DND-41 (cell line): Measurements from ENCODE around the gene SMARCC2.

Experiments used
- ATAC-seq: fragments of 200-7000 bp; cut with Tn5 transposase; 3 replicates; pipeline ENCODE4 v1.9.1; 2021; ENCODE audit warnings: low read depth; ENCODE audit not compliant: insufficient read depth
- DNase-seq: peaks from one replicate; pipeline ENCODE4 v3.0.0-alpha.2; 2020
- H2AFZ ChIP-seq: 2 replicates; pipeline ENCODE4 v1.6.0; 2012; ENCODE audit warnings: low read depth, low read length
- H3K27ac ChIP-seq: 2 replicates; pipeline ENCODE4 v1.5.1; 2012; ENCODE audit warnings: low read length, inconsistent platforms
- H3K27me3 ChIP-seq: fragments of 200-600 bp; sonication (generic); 2 replicates; pipeline ENCODE4 v1.6.0; 2012; ENCODE audit warnings: low read length, mild to moderate bottlenecking, inconsistent platforms; ENCODE audit not compliant: insufficient read depth, poor library complexity
- H3K36me3 ChIP-seq: 2 replicates; pipeline ENCODE4 v1.5.1; 2012; ENCODE audit warnings: low read length, inconsistent platforms; ENCODE audit not compliant: insufficient read depth
- H3K4me1 ChIP-seq: 2 replicates; pipeline ENCODE4 v1.5.1; 2012; ENCODE audit warnings: mild to moderate bottlenecking, low read length; ENCODE audit not compliant: insufficient read depth
- H3K4me2 ChIP-seq: 2 replicates; pipeline ENCODE4 v1.6.0; 2012; ENCODE audit warnings: mild to moderate bottlenecking, moderate library complexity, low read length, inconsistent platforms; ENCODE audit not compliant: insufficient read depth
- H3K4me3 ChIP-seq, 2 experiments: fragments of 200-600 bp in 1 of 2; shearing (Covaris generic) in 1 of 2; 2 replicates each; pipeline ENCODE4 v1.5.1; 2012 to 2016; ENCODE audit warnings: inconsistent platforms in 2 of 2, low read length in 2 of 2, mild to moderate bottlenecking in 2 of 2, low read depth in 1 of 2, moderate library complexity in 1 of 2
- H3K79me2 ChIP-seq: 2 replicates; pipeline ENCODE4 v1.6.0; 2012; ENCODE audit warnings: low read length, inconsistent platforms; ENCODE audit not compliant: insufficient read depth
- H3K9ac ChIP-seq: 2 replicates; pipeline ENCODE4 v1.6.0; 2012; ENCODE audit warnings: low read depth, mild to moderate bottlenecking, inconsistent platforms, low read length, moderate library complexity
- H3K9me3 ChIP-seq: 2 replicates; pipeline ENCODE4 v1.5.1; 2012; ENCODE audit warnings: low read length, moderate library complexity, mild to moderate bottlenecking, inconsistent platforms; ENCODE audit not compliant: insufficient read depth, severe bottlenecking
- H4K20me1 ChIP-seq: 2 replicates; pipeline ENCODE4 v1.6.0; 2012; ENCODE audit warnings: low read length; ENCODE audit not compliant: insufficient read depth
- CTCF ChIP-seq: IDR thresholded peaks from 2 replicates; pipeline ENCODE4 v1.5.1; 2012; ENCODE audit warnings: borderline replicate concordance, low read length, moderate library complexity, mild to moderate bottlenecking; ENCODE audit not compliant: poor library complexity, severe bottlenecking; ENCODE audit errors: extremely low read depth
- EZH2 ChIP-seq: IDR thresholded peaks from 3 replicates; pipeline ENCODE4 v1.6.1; 2012; ENCODE audit warnings: borderline replicate concordance, low read depth, mild to moderate bottlenecking, moderate library complexity, low read length, inconsistent platforms; ENCODE audit not compliant: severe bottlenecking

SMARCC2 gene

GRCh38 chr12:56159482-56160192 lies 29.6 kb downstream of the SMARCC2 start:
- TF ChIP-seq EZH2 (no peak), CTCF (no peak)
- Histone ChIP-seq H3K4me2 (peak overlapping the region; percentile 78), H3K27me3 (no peaks in the 10 kb centered on the region), H3K9ac (peak overlapping the region; percentile 89), H3K4me3 (peak overlapping the region; percentile 67 to 69; a peak in 3 of 4 replicates), H3K36me3 (peaks cover 67% of the 10 kb centered on the region), H4K20me1 (peaks cover 13% of the 10 kb centered on the region), H3K9me3 (no peaks in the 10 kb centered on the region), H3K27ac (peak overlapping the region; percentile 89), H2AFZ (no peak overlapping the region), H3K79me2 (peaks cover 60% of the 10 kb centered on the region), H3K4me1 (peaks cover 58% of the 10 kb centered on the region)
- ATAC-seq (no peak), DNase-seq (no peak)

GRCh38 chr12:56158926-56159461 lies 30.3 kb downstream of the SMARCC2 start:
- peaks cover 13% of the 10 kb centered on the region for H4K20me1 ChIP-seq
- H3K9me3 ChIP-seq = no peaks in the 10 kb centered on the region
- peak overlapping the region; percentile 67 to 69 for H3K4me3 ChIP-seq
- peaks cover 65% of the 10 kb centered on the region for H3K4me1 ChIP-seq
- H3K36me3 ChIP-seq = peaks cover 66% of the 10 kb centered on the region
- no peaks in the 10 kb centered on the region for H3K27me3 ChIP-seq
- H3K9ac ChIP-seq = peak overlapping the region; percentile 89
- peak overlapping the region; percentile 89 for H3K27ac ChIP-seq
- TF ChIP-seq EZH2 (no peak), CTCF (no peak)
- DNase-seq = peak; percentile 46
- H3K79me2 ChIP-seq = peaks cover 64% of the 10 kb centered on the region
- peak overlapping the region; percentile 64; the same call in 1 of the 2 replicates for H2AFZ ChIP-seq
- H3K4me2 ChIP-seq = peak overlapping the region; percentile 78
- peak; percentile 10 for ATAC-seq

GRCh38 chr12:56158029-56158925 lies 31.0 kb downstream of the SMARCC2 start, which contains the start of gene MYL6:
Gene MYL6, plus strand, starts transcription at chr12:56158359. Its CDS starts 43 bp downstream, at chr12:56158402.
- peaks cover 59% of the 10 kb centered on the region for H3K36me3 ChIP-seq
- H3K4me1 ChIP-seq = peaks cover 72% of the 10 kb centered on the region
- H2AFZ ChIP-seq = peak within 1 kb of the TSS; percentile 83
- H3K4me3 ChIP-seq = peak within 1 kb of the TSS; percentile 67 to 69
- ATAC-seq = peak; percentile 87
- DNase-seq = peak; percentile 97
- H3K9me3 ChIP-seq = no peaks in the 10 kb centered on the region
- peak within 1 kb of the TSS; percentile 89 for H3K9ac ChIP-seq
- peak within 1 kb of the TSS; percentile 89 for H3K27ac ChIP-seq
- TF ChIP-seq CTCF (no peak), EZH2 (no peak)
- H3K79me2 ChIP-seq = peaks cover 71% of the 10 kb centered on the region
- peaks cover 10% of the 10 kb centered on the region for H4K20me1 ChIP-seq
- H3K4me2 ChIP-seq = peak within 1 kb of the TSS; percentile 78
- no peaks in the 10 kb centered on the region for H3K27me3 ChIP-seq
